Vagina (tissue), 2 donors: Measurements from ENCODE around the gene COX10. TPM values are rescaled to one million over a fixed set of nuclear protein-coding genes. Genes with fewer than 3 reads are reported as not detected.

ENCODE experiments used
- DNase-seq, 2 donors: peaks; one replicate each; pipeline ENCODE4 v3.0.0-alpha.2; 2017; ENCODE audit errors: extremely low spot score in 2 of 2
- H3K27ac ChIP-seq: fragments of 200-600 bp; sonication (generic); one replicate; pipeline ENCODE4 v1.5.1; 2019
- H3K27me3 ChIP-seq: fragments of 200-600 bp; sonication (generic); one replicate; pipeline ENCODE4 v1.5.1; 2019
- H3K36me3 ChIP-seq, 2 donors: fragments of 200-600 bp; sonication (generic); one replicate each; pipeline ENCODE4 v1.5.1; 2017 to 2019
- H3K4me1 ChIP-seq: fragments of 200-600 bp; sonication (generic); one replicate; pipeline ENCODE4 v1.5.1; 2019
- H3K4me3 ChIP-seq, 2 donors: fragments of 200-600 bp; sonication (generic); 1 replicate in 1 of 2; 2 replicates in 1 of 2; pipeline ENCODE4 v1.5.1; 2016 to 2019
- H3K9me3 ChIP-seq: fragments of 200-600 bp; sonication (generic); one replicate; pipeline ENCODE4 v1.5.1; 2019
- CTCF ChIP-seq, 3 experiments: fragments of 450-650 bp in 2 of 3; fragments of 200-600 bp in 1 of 3; sonication (generic) in 1 of 3; IDR thresholded peaks; one replicate each; pipeline ENCODE4 v1.5.1; 2017 to 2019; ENCODE audit warnings: antibody characterized with exemption in 3 of 3, mild to moderate bottlenecking in 2 of 3, moderate library complexity in 2 of 3
- POLR2A ChIP-seq, 2 donors: fragments of 450-650 bp; IDR thresholded peaks; one replicate each; pipeline ENCODE4 v1.6.1; 2017; ENCODE audit warnings: antibody characterized with exemption in 2 of 2, mild to moderate bottlenecking in 2 of 2, moderate library complexity in 2 of 2
- POLR2AphosphoS5 ChIP-seq, 2 donors: sonication (generic); formaldehyde crosslinking; IDR thresholded peaks; one replicate each; pipeline ENCODE4 v1.9.0; 2017; ENCODE audit warnings: antibody characterized with exemption in 2 of 2, mild to moderate bottlenecking in 2 of 2, low read depth in 1 of 2; ENCODE audit not compliant: insufficient read depth in 1 of 2
- intact Hi-C: fragments of 100-400 bp; cut with DNase I; formaldehyde crosslinking; loops from one replicate; pipeline ENCODE4 v1.15.1; 2023
- small RNA-seq: library from RNA; depleted of rRNA; stranded (forward); fragments of <200 nt; gene quantifications from one replicate; pipeline ENCODE3, GENCODE V24; 2016
- total RNA-seq: library from RNA; depleted of rRNA; stranded (reverse); fragments of >200 nt; gene quantifications from one replicate; pipeline ENCODE4 v1.2.3, GENCODE V29; 2016

COX10 gene
- total RNA-seq, 1 donor from 2014 or later: 27.5 TPM

GRCh38 chr17:14245002-14245401 lies 175.7 kb downstream of the COX10 start:
- Histone ChIP-seq H3K4me1 (no peaks in the 10 kb centered on the region), H3K4me3 (no peak overlapping the region), H3K36me3 (no peaks in the 10 kb centered on the region), H3K27me3 (no peaks in the 10 kb centered on the region), H3K27ac (no peak overlapping the region), H3K9me3 (no peaks in the 10 kb centered on the region)
- DNase-seq: no peak
- intact Hi-C loops: no loop called here
- no peak for TF ChIP-seq POLR2A (IDR thresholded peaks at IDR 0.05)
- no peak for TF ChIP-seq POLR2AphosphoS5 (IDR thresholded peaks at IDR 0.05; ENCODE audit: insufficient read depth in 1 of 2, low read depth in 1 of 2)
- TF ChIP-seq CTCF (IDR thresholded peaks at IDR 0.05): no peak

DNA sequence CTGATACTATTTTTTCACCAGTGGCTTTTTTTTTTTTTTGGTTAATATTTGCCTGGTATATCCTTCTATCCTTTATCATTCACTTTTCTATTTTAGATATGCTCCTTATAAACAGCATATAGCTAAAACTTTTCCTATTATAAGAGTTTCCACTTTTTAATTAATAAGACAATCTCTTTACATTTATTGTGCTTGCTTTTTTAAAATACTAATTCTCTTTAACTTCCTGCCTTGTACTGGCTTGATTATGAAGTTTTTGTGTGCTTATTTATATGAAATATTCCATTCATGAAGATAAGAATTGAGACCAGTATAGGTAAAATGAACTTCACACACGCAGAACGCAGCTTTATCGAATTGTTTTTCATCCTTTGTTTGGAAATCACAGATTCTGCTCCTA lies 176.3 kb downstream of the COX10 start:
- no peaks in the 10 kb centered on the region for H3K9me3 ChIP-seq
- no peaks in the 10 kb centered on the region for H3K27me3 ChIP-seq
- intact Hi-C loops: no loop called here
- TF ChIP-seq CTCF (IDR thresholded peaks at IDR 0.05) (no peak), POLR2A (IDR thresholded peaks at IDR 0.05) (no peak), POLR2AphosphoS5 (IDR thresholded peaks at IDR 0.05; ENCODE audit: insufficient read depth in 1 of 2, low read depth in 1 of 2) (no peak)
- H3K36me3 ChIP-seq: no peaks in the 10 kb centered on the region
- H3K4me1 ChIP-seq: no peaks in the 10 kb centered on the region
- no peak overlapping the region for H3K27ac ChIP-seq
- H3K4me3 ChIP-seq: no peak overlapping the region
- no peak for DNase-seq

Small RNA genes lying within 50 kb of the gene (small RNA-seq; reads per million reads assigned to genes)
- gene RF00090: not detected

Other genes with a start within 250 kb of the COX10 start
- gene CDRT15, start 167.4 kb downstream of the COX10 start, total RNA-seq: not detected
- 5.9 TPM for gene HS3ST3B1, start 231.6 kb downstream of the COX10 start, total RNA-seq